Esophagus squamous epithelium (tissue), 4 donors: Measurements from ENCODE around the gene RPL7A.

Experiments used
- POLR2A ChIP-seq, 4 donors: fragments of 450-650 bp; IDR thresholded peaks; one replicate each; pipeline ENCODE4 v1.6.1; 2017; ENCODE audit warnings: antibody characterized with exemption in 4 of 4, mild to moderate bottlenecking in 4 of 4, moderate library complexity in 3 of 4
- TF ChIP-seq, protein P1 (sequence below), 6 experiments: fragments of 450-650 bp in 4 of 6; fragments of 200-600 bp in 2 of 6; sonication (generic) in 2 of 6; IDR thresholded peaks; one replicate each; pipeline ENCODE4 v1.5.1; 2016 to 2019; ENCODE audit warnings: antibody characterized with exemption in 6 of 6, mild to moderate bottlenecking in 4 of 6, moderate library complexity in 4 of 6

DNA sequence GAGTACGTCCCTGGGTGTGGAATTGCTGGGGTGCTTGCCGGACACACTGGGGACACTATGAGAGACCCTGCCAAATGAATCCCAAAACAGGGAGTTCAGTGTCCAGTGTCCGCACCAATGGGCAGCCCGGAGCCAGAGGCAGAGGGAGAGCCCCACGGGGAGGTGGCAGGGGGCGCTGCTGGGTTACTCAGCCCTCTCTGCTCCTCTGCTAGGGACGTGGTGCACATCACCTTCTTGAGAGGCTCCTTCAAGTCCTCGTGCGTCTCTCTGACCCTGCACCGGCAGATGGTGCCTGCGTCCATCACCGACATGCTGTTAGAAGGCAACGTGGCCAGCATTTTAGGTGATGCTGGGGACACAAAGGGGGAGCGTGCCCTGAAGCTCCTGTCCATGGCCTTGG, 48.9 kb downstream of the RPL7A start:
- TF ChIP-seq, protein P1, sequence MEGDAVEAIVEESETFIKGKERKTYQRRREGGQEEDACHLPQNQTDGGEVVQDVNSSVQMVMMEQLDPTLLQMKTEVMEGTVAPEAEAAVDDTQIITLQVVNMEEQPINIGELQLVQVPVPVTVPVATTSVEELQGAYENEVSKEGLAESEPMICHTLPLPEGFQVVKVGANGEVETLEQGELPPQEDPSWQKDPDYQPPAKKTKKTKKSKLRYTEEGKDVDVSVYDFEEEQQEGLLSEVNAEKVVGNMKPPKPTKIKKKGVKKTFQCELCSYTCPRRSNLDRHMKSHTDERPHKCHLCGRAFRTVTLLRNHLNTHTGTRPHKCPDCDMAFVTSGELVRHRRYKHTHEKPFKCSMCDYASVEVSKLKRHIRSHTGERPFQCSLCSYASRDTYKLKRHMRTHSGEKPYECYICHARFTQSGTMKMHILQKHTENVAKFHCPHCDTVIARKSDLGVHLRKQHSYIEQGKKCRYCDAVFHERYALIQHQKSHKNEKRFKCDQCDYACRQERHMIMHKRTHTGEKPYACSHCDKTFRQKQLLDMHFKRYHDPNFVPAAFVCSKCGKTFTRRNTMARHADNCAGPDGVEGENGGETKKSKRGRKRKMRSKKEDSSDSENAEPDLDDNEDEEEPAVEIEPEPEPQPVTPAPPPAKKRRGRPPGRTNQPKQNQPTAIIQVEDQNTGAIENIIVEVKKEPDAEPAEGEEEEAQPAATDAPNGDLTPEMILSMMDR (IDR thresholded peaks at IDR 0.05) = peak in 1 of 6 experiments; percentile 9
- TF ChIP-seq POLR2A (IDR thresholded peaks at IDR 0.05) = no peak
